ENCODE results near the gene TP53.

DNA sequence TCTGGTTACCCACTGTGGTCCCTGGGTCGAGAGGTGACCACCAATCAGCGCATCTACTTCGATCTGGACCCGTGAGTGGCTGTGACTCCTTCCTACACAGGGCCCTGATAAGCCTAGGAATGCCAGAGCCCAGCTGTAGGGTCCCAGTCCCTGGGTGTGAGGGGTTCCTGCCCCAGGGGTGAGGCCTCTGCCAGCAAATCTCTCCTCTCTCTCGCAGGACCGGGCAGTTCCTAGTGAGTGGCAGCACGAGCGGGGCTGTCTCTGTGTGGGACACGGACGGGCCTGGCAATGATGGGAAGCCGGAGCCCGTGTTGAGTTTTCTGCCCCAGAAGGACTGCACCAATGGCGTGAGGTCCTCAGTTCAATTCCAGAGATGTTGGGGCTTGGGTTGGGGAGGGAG, 15.5 kb upstream of the TP53 start:
- no peak for TF ChIP-seq POLR2AphosphoS5 (IDR thresholded peaks at IDR 0.05; ENCODE audit: low read depth, low read length)
- TF ChIP-seq, protein P1, sequence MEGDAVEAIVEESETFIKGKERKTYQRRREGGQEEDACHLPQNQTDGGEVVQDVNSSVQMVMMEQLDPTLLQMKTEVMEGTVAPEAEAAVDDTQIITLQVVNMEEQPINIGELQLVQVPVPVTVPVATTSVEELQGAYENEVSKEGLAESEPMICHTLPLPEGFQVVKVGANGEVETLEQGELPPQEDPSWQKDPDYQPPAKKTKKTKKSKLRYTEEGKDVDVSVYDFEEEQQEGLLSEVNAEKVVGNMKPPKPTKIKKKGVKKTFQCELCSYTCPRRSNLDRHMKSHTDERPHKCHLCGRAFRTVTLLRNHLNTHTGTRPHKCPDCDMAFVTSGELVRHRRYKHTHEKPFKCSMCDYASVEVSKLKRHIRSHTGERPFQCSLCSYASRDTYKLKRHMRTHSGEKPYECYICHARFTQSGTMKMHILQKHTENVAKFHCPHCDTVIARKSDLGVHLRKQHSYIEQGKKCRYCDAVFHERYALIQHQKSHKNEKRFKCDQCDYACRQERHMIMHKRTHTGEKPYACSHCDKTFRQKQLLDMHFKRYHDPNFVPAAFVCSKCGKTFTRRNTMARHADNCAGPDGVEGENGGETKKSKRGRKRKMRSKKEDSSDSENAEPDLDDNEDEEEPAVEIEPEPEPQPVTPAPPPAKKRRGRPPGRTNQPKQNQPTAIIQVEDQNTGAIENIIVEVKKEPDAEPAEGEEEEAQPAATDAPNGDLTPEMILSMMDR (IDR thresholded peaks at IDR 0.05), result no peak
- TF ChIP-seq, protein P2, sequence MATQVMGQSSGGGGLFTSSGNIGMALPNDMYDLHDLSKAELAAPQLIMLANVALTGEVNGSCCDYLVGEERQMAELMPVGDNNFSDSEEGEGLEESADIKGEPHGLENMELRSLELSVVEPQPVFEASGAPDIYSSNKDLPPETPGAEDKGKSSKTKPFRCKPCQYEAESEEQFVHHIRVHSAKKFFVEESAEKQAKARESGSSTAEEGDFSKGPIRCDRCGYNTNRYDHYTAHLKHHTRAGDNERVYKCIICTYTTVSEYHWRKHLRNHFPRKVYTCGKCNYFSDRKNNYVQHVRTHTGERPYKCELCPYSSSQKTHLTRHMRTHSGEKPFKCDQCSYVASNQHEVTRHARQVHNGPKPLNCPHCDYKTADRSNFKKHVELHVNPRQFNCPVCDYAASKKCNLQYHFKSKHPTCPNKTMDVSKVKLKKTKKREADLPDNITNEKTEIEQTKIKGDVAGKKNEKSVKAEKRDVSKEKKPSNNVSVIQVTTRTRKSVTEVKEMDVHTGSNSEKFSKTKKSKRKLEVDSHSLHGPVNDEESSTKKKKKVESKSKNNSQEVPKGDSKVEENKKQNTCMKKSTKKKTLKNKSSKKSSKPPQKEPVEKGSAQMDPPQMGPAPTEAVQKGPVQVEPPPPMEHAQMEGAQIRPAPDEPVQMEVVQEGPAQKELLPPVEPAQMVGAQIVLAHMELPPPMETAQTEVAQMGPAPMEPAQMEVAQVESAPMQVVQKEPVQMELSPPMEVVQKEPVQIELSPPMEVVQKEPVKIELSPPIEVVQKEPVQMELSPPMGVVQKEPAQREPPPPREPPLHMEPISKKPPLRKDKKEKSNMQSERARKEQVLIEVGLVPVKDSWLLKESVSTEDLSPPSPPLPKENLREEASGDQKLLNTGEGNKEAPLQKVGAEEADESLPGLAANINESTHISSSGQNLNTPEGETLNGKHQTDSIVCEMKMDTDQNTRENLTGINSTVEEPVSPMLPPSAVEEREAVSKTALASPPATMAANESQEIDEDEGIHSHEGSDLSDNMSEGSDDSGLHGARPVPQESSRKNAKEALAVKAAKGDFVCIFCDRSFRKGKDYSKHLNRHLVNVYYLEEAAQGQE (IDR thresholded peaks at IDR 0.05; ENCODE audit: insufficient read depth in 1 of 2, low read depth in 2 of 2, low read length in 1 of 2), result no peak
- no peak for TF ChIP-seq SIN3A (IDR thresholded peaks at IDR 0.05; ENCODE audit: borderline replicate concordance, insufficient read depth, low read depth, low read length)
- TF ChIP-seq TCF7L2 (IDR thresholded peaks at IDR 0.05; ENCODE audit: low read depth, low read length), result no peak
